NT2/D1 (cell line): ENCODE data around the gene MAN1A1.

Experiments used
- SUZ12 ChIP-seq: IDR thresholded peaks from 2 replicates; pipeline ENCODE4 v1.6.1; 2011; ENCODE audit not compliant: insufficient read length, insufficient read depth; ENCODE audit errors: extremely low read depth
- YY1 ChIP-seq: IDR thresholded peaks from 2 replicates; pipeline ENCODE4 v1.6.1; 2011; ENCODE audit not compliant: insufficient read length, insufficient read depth

- TF ChIP-seq YY1 (no peak), SUZ12 (no peak)
Observed at GRCh38 chr6:119170447-119171087, 179.0 kb downstream of the MAN1A1 start.
